SK-N-MC (cell line): ENCODE data around the gene NAT14.

ENCODE experiments used
- DNase-seq: peaks from one replicate; pipeline ENCODE4 v3.0.0-alpha.2; 2011; ENCODE audit warnings: low read depth, low spot score
- H3K27ac ChIP-seq: fragments of 200-600 bp; sonication (generic); 2 replicates; pipeline ENCODE4 v1.5.1; 2016; ENCODE audit warnings: mixed run types
- H3K36me3 ChIP-seq: fragments of 200-600 bp; sonication (generic); 2 replicates; pipeline ENCODE4 v1.6.1; 2017; ENCODE audit warnings: antibody characterized with exemption, low read length, mixed read lengths; ENCODE audit not compliant: insufficient read depth
- H3K4me3 ChIP-seq: fragments of 200-600 bp; sonication (generic); 2 replicates; pipeline ENCODE4 v1.5.1; 2016
- H3K9ac ChIP-seq: fragments of 200-600 bp; sonication (generic); 2 replicates; pipeline ENCODE4 v1.8.0; 2017; ENCODE audit warnings: mixed run types, mixed read lengths; ENCODE audit not compliant: insufficient read length
- H3K9me3 ChIP-seq: fragments of 200-600 bp; sonication (generic); 2 replicates; pipeline ENCODE4 v1.6.1; 2017; ENCODE audit warnings: low read depth, mild to moderate bottlenecking, antibody characterized with exemption, low read length, moderate library complexity, mixed read lengths
- EZH2 ChIP-seq: fragments of 200-600 bp; sonication (generic); IDR thresholded peaks from one replicate; pipeline ENCODE4 v1.6.1; 2017; ENCODE audit warnings: antibody characterized with exemption
- FOXP2 ChIP-seq: optimal IDR thresholded peaks from 2 replicates; pipeline ENCODE3; 2011; ENCODE audit warnings: mild to moderate bottlenecking, moderate library complexity; ENCODE audit not compliant: insufficient read depth; ENCODE audit errors: extremely low read length, control extremely low read depth
- POLR2AphosphoS5 ChIP-seq: IDR thresholded peaks from 2 replicates; pipeline ENCODE4 v1.6.1; 2012; ENCODE audit warnings: mild to moderate bottlenecking, low read depth, low read length, borderline replicate concordance

The NAT14 gene

GRCh38 chr19:55519451-55520311 lies 34.7 kb downstream of the NAT14 start:
- H3K4me3 ChIP-seq, result no peak overlapping the region
- no peak for DNase-seq
- no peak for TF ChIP-seq EZH2
- no peaks in the 10 kb centered on the region for H3K36me3 ChIP-seq
- no peak overlapping the region for H3K9ac ChIP-seq
- no peak overlapping the region for H3K27ac ChIP-seq
- no peaks in the 10 kb centered on the region for H3K9me3 ChIP-seq

- Histone ChIP-seq H3K9ac (no peak overlapping the region), H3K36me3 (no peaks in the 10 kb centered on the region), H3K27ac (no peak overlapping the region), H3K9me3 (no peaks in the 10 kb centered on the region), H3K4me3 (no peak overlapping the region)
- no peak for TF ChIP-seq POLR2AphosphoS5
- TF ChIP-seq EZH2, result no peak
- TF ChIP-seq FOXP2, result no peak
- DNase-seq, result no peak
Measured at GRCh38 chr19:55520691-55521292, 35.8 kb downstream of the NAT14 start.

GRCh38 chr19:55525289-55526101 lies 40.5 kb downstream of the NAT14 start:
- TF ChIP-seq POLR2AphosphoS5 (no peak), FOXP2 (no peak), EZH2 (no peak)
- Histone ChIP-seq H3K9ac (no peak overlapping the region), H3K36me3 (no peaks in the 10 kb centered on the region), H3K27ac (no peak overlapping the region), H3K9me3 (no peaks in the 10 kb centered on the region), H3K4me3 (no peak overlapping the region)
- no peak for DNase-seq

GRCh38 chr19:55526216-55527196 lies 41.5 kb downstream of the NAT14 start:
- no peak overlapping the region for H3K9ac ChIP-seq
- TF ChIP-seq EZH2 (no peak), FOXP2 (no peak), POLR2AphosphoS5 (no peak)
- no peak for DNase-seq
- H3K27ac ChIP-seq, result no peak overlapping the region
- no peaks in the 10 kb centered on the region for H3K9me3 ChIP-seq
- H3K4me3 ChIP-seq, result no peak overlapping the region
- no peaks in the 10 kb centered on the region for H3K36me3 ChIP-seq

- Histone ChIP-seq H3K9me3 (no peaks in the 10 kb centered on the region), H3K4me3 (no peak overlapping the region), H3K36me3 (no peaks in the 10 kb centered on the region), H3K9ac (no peak overlapping the region), H3K27ac (no peak overlapping the region)
- DNase-seq, result no peak
- TF ChIP-seq FOXP2, result no peak
- TF ChIP-seq EZH2, result no peak
- no peak for TF ChIP-seq POLR2AphosphoS5
Measured at GRCh38 chr19:55527197-55528029, 42.4 kb downstream of the NAT14 start.

GRCh38 chr19:55528030-55528803 lies 43.2 kb downstream of the NAT14 start:
- DNase-seq, result no peak

More at GRCh38 chr19:55528030-55528803, 43.2 kb downstream of the NAT14 start:
- H3K9ac ChIP-seq, result peak overlapping the region; percentile 8
- peak overlapping the region; percentile 49; the same call in 1 of the 2 replicates for H3K27ac ChIP-seq
- H3K9me3 ChIP-seq, result no peaks in the 10 kb centered on the region
- H3K4me3 ChIP-seq, result peak overlapping the region; percentile 72
- no peak for TF ChIP-seq FOXP2
- no peak for TF ChIP-seq EZH2
- TF ChIP-seq POLR2AphosphoS5, result no peak
- H3K36me3 ChIP-seq, result no peaks in the 10 kb centered on the region
